VCaP (cell line): ENCODE results near the gene TXNDC8.

Source experiments
- H3K27ac ChIP-seq: fragments of 450-650 bp; 2 replicates; pipeline ENCODE4 v1.5.1; 2017
- CTCF ChIP-seq: fragments of 450-650 bp; conservative IDR thresholded peaks from 2 replicates; pipeline ENCODE4 v1.5.1; 2017; ENCODE audit warnings: mild to moderate bottlenecking, moderate library complexity

The TXNDC8 gene

GRCh38 chr9:110356639-110357395 lies 19.2 kb upstream of the TXNDC8 start:
- TF ChIP-seq CTCF: no peak
- H3K27ac ChIP-seq: no peak overlapping the region

DNA sequence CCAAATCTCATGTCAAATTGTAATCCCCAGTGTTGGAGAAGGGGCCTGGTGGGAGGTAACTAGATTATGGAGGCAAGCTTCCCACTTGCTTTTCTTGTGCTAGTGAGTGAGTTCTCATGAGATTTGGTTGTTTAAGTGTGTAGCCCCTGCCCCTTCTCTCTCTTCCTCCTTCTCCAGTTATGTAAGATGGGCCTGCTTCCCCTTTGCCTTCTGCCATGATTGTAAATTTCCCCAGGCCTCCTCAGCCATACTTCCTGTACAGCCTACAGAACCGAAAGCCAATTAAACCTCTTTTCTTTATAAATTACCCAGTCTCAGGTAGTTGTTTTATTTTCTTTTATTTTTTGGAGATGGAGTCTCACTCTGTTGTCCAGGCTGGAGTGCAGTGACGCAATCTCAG lies 18.2 kb upstream of the TXNDC8 start:
- no peak for TF ChIP-seq CTCF
- H3K27ac ChIP-seq: no peak overlapping the region

DNA sequence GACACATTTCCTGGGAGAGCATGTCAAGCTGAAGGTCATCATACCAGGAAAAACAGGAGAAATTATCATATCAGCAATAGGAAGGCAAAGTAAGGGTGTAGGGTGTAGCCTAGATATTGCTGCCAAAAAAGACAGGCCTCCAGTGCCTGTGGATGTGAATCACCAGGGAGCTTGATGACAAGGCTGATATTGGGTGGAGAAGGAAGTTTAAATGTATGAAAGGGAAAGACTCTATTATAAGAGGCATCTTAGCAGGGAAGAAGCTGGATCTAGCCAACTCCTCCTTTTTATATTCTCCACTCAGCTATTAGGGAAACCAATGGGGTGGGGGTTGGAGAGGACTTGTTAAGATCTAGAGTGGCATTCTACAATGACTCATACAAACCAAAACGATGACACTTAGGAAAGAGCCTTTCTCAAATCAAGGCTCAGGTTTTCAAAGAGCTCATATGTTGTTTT lies 13.4 kb upstream of the TXNDC8 start:
- TF ChIP-seq CTCF: no peak
- H3K27ac ChIP-seq: no peak overlapping the region

DNA sequence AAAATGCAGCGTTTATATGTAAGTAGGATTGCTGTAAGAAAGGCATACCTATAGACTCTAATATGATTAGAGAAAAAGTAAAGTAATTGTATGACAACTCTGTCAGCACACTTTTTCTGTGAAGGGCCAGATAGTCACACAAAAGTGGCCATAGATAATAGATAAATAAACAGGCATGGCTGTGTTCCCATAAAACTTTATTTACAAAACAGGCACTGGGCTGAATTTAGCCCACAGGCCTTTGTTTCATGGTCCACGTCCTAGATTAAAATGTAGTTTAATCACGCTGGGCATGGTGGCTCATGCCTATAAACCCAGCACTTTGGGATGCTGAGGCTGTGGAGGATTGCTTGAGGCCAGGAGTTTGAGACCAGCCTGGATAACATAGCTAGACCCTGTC lies 8.7 kb upstream of the TXNDC8 start:
- no peak overlapping the region for H3K27ac ChIP-seq
- no peak for TF ChIP-seq CTCF

- TF ChIP-seq CTCF: no peak
- H3K27ac ChIP-seq: no peak overlapping the region
These were observed 7.2 kb upstream of the TXNDC8 start for GRCh38 chr9:110344821-110345220.

DNA sequence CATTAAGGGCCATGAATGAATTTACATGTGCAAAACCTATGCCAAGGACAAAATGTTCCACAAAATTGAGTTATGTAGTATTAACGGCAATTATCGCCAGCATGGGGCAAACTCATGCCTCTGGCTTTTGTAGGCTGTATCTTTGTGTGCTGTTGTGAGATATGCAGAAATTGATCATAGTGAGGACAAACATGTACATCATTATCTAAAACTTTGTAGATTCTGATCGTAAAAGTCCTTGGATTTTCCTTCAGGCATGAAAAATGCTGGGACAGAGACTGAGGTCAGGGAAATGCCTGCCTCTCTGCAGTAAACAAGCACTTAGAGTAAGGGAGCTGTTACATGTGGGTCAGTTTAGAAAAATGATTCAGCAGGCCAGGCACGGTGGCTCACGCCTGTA lies 5.9 kb upstream of the TXNDC8 start:
- no peak overlapping the region for H3K27ac ChIP-seq
- no peak for TF ChIP-seq CTCF

- no peak overlapping the region for H3K27ac ChIP-seq
- TF ChIP-seq CTCF: peak; percentile 82
These were observed 2.6 kb upstream of the TXNDC8 start for GRCh38 chr9:110340306-110340705.
